Measurements from ENCODE around the gene PNLDC1. TPM values are rescaled to one million over a fixed set of nuclear protein-coding genes. Genes with fewer than 3 reads are reported as not detected.

The PNLDC1 gene
- total and polyA plus RNA-seq, 2 experiments from 2014 or later, result not detected

- H3K4me1 Mint-ChIP-seq, result peaks cover 6% of the 10 kb centered on the region; the same call in 2 of the 3 replicates
- no peaks in the 10 kb centered on the region; the same call in 2 of the 3 replicates for H3K36me3 Mint-ChIP-seq (ENCODE audit: low read depth)
- no peak overlapping the region for H3K4me2 ChIP-seq
- H3K4me3 Mint-ChIP-seq, result no peak overlapping the region
- no peaks in the 10 kb centered on the region for H4K20me1 ChIP-seq (replicated peaks; ENCODE audit: insufficient read depth)
- H3K27ac ChIP-seq (ENCODE audit: low read depth), result no peak overlapping the region
- H3K27me3 Mint-ChIP-seq (ENCODE audit: insufficient read depth, low read depth, poor library complexity), result peaks cover 3% of the 10 kb centered on the region
- no peak overlapping the region for H3K4me3 ChIP-seq
- no peak overlapping the region for H3K27ac Mint-ChIP-seq
- no peak for TF ChIP-seq JUNB (IDR thresholded peaks at IDR 0.05; ENCODE audit: unreplicated experiment)
- TF ChIP-seq, protein P1, sequence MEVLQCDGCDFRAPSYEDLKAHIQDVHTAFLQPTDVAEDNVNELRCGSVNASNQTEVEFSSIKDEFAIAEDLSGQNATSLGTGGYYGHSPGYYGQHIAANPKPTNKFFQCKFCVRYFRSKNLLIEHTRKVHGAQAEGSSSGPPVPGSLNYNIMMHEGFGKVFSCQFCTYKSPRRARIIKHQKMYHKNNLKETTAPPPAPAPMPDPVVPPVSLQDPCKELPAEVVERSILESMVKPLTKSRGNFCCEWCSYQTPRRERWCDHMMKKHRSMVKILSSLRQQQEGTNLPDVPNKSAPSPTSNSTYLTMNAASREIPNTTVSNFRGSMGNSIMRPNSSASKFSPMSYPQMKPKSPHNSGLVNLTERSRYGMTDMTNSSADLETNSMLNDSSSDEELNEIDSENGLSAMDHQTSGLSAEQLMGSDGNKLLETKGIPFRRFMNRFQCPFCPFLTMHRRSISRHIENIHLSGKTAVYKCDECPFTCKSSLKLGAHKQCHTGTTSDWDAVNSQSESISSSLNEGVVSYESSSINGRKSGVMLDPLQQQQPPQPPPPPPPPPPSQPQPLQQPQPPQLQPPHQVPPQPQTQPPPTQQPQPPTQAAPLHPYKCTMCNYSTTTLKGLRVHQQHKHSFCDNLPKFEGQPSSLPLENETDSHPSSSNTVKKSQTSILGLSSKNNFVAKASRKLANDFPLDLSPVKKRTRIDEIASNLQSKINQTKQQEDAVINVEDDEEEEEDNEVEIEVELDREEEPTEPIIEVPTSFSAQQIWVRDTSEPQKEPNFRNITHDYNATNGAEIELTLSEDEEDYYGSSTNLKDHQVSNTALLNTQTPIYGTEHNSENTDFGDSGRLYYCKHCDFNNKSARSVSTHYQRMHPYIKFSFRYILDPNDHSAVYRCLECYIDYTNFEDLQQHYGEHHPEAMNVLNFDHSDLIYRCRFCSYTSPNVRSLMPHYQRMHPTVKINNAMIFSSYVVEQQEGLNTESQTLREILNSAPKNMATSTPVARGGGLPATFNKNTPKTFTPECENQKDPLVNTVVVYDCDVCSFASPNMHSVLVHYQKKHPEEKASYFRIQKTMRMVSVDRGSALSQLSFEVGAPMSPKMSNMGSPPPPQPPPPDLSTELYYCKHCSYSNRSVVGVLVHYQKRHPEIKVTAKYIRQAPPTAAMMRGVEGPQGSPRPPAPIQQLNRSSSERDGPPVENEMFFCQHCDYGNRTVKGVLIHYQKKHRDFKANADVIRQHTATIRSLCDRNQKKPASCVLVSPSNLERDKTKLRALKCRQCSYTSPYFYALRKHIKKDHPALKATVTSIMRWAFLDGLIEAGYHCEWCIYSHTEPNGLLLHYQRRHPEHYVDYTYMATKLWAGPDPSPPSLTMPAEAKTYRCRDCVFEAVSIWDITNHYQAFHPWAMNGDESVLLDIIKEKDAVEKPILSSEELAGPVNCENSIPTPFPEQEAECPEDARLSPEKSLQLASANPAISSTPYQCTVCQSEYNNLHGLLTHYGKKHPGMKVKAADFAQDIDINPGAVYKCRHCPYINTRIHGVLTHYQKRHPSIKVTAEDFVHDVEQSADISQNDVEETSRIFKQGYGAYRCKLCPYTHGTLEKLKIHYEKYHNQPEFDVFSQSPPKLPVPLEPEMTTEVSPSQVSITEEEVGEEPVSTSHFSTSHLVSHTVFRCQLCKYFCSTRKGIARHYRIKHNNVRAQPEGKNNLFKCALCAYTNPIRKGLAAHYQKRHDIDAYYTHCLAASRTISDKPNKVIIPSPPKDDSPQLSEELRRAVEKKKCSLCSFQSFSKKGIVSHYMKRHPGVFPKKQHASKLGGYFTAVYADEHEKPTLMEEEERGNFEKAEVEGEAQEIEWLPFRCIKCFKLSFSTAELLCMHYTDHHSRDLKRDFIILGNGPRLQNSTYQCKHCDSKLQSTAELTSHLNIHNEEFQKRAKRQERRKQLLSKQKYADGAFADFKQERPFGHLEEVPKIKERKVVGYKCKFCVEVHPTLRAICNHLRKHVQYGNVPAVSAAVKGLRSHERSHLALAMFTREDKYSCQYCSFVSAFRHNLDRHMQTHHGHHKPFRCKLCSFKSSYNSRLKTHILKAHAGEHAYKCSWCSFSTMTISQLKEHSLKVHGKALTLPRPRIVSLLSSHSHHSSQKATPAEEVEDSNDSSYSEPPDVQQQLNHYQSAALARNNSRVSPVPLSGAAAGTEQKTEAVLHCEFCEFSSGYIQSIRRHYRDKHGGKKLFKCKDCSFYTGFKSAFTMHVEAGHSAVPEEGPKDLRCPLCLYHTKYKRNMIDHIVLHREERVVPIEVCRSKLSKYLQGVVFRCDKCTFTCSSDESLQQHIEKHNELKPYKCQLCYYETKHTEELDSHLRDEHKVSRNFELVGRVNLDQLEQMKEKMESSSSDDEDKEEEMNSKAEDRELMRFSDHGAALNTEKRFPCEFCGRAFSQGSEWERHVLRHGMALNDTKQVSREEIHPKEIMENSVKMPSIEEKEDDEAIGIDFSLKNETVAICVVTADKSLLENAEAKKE (CRISPR knock-in tag; IDR thresholded peaks at IDR 0.05), result no peak
- no peak for TF ChIP-seq STAT1 (IDR thresholded peaks at IDR 0.05; ENCODE audit: unreplicated experiment)
- no peak for TF ChIP-seq POLR2AphosphoS5 (IDR thresholded peaks at IDR 0.05; ENCODE audit: low read depth)
- TF ChIP-seq REST (IDR thresholded peaks at IDR 0.05; ENCODE audit: unreplicated experiment), result no peak
- no peaks in the 10 kb centered on the region for H3K9me2 ChIP-seq (ENCODE audit: insufficient read depth)
- no peak for DNase-seq (ENCODE audit: low spot score)
- no peaks in the 10 kb centered on the region for H3K4me1 ChIP-seq (ENCODE audit: insufficient read depth)
- H3K79me2 ChIP-seq (replicated peaks; ENCODE audit: insufficient read depth), result no peaks in the 10 kb centered on the region
- no peaks in the 10 kb centered on the region for H3K27me3 ChIP-seq (ENCODE audit: insufficient read depth)
- no peaks in the 10 kb centered on the region for H3K9me3 Mint-ChIP-seq
- H2AFZ ChIP-seq, result no peak overlapping the region
- H3K36me3 ChIP-seq (ENCODE audit: insufficient read depth), result no peaks in the 10 kb centered on the region
- H3F3A ChIP-seq (replicated peaks; ENCODE audit: low read depth), result no peaks in the 10 kb centered on the region
- no peak for ATAC-seq
These were observed 6.0 kb downstream of the PNLDC1 start for GRCh38 chr6:159806021-159806458.

All from GM23338 (cell line).